ENCODE results near the gene CD8B. TPM values are rescaled to one million over a fixed set of nuclear protein-coding genes. Genes with fewer than 3 reads are reported as not detected.

The CD8B gene
- total RNA-seq, 4 donors from 2014 or later, result 0.97 to 5.5 (median 3.9) TPM; not detected in 1

DNA sequence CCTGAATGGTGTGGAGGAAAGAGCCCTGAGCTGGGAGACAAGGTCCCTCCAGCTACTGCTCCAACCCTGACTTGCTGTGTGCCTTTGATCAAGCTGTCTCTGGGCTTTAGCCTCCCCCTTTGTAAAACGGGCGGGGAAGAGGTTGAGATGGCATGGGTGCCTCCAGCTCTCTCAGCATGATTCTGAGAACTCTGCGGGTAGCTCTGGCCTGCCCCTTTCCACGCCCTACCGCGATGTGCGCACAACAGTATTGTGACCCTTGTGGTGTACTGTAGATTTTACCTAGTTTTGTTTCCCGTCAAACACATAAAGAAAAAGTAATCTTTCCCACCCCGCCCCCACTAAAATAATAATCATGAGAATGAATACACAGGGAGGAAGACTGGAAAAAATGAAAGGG, 76.2 kb downstream of the CD8B start:
- DNase-seq, result no peak
- Histone ChIP-seq H3K36me3 (no peaks in the 10 kb centered on the region), H3K27ac (peak overlapping the region in 1 of 4 donors; percentile 55), H3K4me1 (peaks cover 13 to 24% (median 17%) of the 10 kb centered on the region in 3 donors), H3K27me3 (peaks cover 9 to 49% (median 15%) of the 10 kb centered on the region in 4 donors), H3K4me3 (no peak overlapping the region), H3K9me3 (no peaks in the 10 kb centered on the region)
- TF ChIP-seq POLR2A (IDR thresholded peaks at IDR 0.05), result no peak
- TF ChIP-seq, protein P1, sequence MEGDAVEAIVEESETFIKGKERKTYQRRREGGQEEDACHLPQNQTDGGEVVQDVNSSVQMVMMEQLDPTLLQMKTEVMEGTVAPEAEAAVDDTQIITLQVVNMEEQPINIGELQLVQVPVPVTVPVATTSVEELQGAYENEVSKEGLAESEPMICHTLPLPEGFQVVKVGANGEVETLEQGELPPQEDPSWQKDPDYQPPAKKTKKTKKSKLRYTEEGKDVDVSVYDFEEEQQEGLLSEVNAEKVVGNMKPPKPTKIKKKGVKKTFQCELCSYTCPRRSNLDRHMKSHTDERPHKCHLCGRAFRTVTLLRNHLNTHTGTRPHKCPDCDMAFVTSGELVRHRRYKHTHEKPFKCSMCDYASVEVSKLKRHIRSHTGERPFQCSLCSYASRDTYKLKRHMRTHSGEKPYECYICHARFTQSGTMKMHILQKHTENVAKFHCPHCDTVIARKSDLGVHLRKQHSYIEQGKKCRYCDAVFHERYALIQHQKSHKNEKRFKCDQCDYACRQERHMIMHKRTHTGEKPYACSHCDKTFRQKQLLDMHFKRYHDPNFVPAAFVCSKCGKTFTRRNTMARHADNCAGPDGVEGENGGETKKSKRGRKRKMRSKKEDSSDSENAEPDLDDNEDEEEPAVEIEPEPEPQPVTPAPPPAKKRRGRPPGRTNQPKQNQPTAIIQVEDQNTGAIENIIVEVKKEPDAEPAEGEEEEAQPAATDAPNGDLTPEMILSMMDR (IDR thresholded peaks at IDR 0.05), result no peak
- intact Hi-C loops (cut with DNase I), result no loop called here
- 77 to 88% methylated on average over 4 to 9 of the region's 9 CpGs for WGBS, 2 donors

DNA sequence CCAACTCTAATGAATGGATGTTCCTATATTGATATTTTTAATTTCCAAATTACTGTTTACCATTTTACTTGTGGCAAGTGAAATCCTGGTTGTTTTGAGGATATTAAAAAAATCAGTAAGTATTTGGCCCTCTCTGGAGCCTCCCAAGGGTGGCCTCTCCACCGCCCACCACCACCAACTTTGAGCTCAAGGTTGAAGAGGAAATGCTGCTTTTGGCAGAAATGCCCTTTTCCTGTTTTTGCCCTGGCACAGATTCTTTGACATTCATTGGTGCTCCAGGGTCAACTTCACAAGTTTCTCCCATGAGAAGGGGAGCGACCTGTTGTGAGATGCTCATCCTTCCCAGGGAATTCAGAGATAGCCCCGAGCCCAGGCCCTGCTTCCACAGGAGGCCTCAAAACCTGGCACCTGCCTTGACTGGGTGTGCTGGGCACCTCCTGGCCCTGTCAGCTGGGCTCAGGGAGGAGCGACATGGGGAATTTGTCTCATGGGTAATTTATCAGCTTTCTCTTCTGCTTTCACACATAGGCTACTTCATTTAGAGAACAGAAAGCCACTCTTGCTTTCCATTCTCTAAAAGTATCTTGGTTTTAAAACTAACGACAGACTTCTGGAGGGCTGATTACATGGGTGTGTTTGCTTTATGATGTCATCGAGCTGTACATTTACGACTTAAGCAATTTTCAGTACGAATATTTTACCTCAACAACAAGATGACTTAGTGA, 77.9 kb downstream of the CD8B start:
- Histone ChIP-seq H3K27me3 (peaks cover 0 to 32% (median 1%) of the 10 kb centered on the region in 4 donors), H3K4me3 (no peak overlapping the region), H3K27ac (no peak overlapping the region), H3K36me3 (no peaks in the 10 kb centered on the region), H3K9me3 (no peaks in the 10 kb centered on the region), H3K4me1 (peaks cover under 1 to 8% (median 2%) of the 10 kb centered on the region in 3 donors)
- intact Hi-C loops (cut with DNase I), result no loop called here
- TF ChIP-seq, protein P1 (IDR thresholded peaks at IDR 0.05), result no peak
- TF ChIP-seq POLR2A (IDR thresholded peaks at IDR 0.05), result no peak
- 61 to 65% methylated on average over 7 to 8 of the region's 8 CpGs for WGBS, 2 donors
- no peak for DNase-seq

DNA sequence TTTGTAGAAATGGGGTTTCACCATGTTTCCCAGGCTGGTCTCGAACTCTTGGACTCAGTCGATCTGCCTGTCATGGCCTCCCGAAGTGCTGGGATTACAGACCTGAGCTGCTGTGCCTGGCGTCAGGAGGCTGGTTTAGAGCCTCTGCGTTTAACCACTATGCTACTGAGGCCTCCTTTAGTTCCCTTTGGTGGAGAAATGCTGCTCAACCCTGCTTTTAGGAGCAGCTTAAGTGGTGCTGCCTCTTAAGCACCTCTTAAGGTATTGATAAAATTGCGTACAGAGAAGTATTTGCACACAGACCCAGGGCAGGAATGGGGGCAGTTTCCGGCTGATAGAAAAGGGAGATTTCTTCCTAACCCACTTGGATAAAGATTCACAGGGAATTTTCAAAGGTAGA, 78.9 kb downstream of the CD8B start:
- intact Hi-C loops (cut with DNase I), result no loop called here
- no peak for DNase-seq
- no peak for TF ChIP-seq POLR2A (IDR thresholded peaks at IDR 0.05)
- TF ChIP-seq, protein P1 (IDR thresholded peaks at IDR 0.05), result no peak
- WGBS, 2 donors, result 85 to 91% methylated on average over 7 of the region's 7 CpGs
- Histone ChIP-seq H3K27ac (no peak overlapping the region), H3K4me1 (no peaks in the 10 kb centered on the region), H3K36me3 (peaks cover 0 to 5% (median 0%) of the 10 kb centered on the region in 3 donors), H3K9me3 (no peaks in the 10 kb centered on the region), H3K27me3 (peaks cover 0 to 22% (median 0%) of the 10 kb centered on the region in 4 donors), H3K4me3 (no peak overlapping the region)

DNA sequence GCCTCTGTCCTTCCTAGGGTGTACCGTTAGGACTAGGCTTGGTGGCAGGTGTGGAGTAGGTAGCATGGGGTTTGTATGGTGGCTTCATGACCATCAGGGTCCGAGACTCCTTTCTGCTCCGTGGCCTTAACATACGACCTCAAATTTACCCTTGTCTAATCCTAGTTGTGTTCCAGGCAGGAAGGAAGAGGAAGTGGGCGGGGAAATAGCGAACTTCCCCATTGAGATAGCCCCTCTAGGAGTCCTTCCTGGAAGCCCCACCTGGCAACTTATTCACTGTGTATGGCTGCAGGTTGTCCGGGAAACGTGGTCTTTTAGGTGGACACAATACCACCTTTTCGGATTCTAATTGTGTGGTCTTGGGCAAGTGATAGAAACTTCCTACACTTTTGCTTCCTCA, 80.3 kb downstream of the CD8B start:
- peaks cover 0 to 11% (median 0%) of the 10 kb centered on the region in 4 donors for H3K27me3 ChIP-seq
- no peaks in the 10 kb centered on the region for H3K9me3 ChIP-seq
- no peak overlapping the region for H3K4me3 ChIP-seq
- no peak for TF ChIP-seq POLR2A (IDR thresholded peaks at IDR 0.05)
- TF ChIP-seq, protein P1 (IDR thresholded peaks at IDR 0.05), result no peak
- WGBS, 2 donors, result 69 to 74% methylated on average over 9 of the region's 9 CpGs
- H3K4me1 ChIP-seq, result no peaks in the 10 kb centered on the region
- peaks cover 0 to 19% (median 0%) of the 10 kb centered on the region in 3 donors for H3K36me3 ChIP-seq
- H3K27ac ChIP-seq, result no peak overlapping the region
- DNase-seq, result no peak
- intact Hi-C loops (cut with DNase I), result no loop called here

DNA sequence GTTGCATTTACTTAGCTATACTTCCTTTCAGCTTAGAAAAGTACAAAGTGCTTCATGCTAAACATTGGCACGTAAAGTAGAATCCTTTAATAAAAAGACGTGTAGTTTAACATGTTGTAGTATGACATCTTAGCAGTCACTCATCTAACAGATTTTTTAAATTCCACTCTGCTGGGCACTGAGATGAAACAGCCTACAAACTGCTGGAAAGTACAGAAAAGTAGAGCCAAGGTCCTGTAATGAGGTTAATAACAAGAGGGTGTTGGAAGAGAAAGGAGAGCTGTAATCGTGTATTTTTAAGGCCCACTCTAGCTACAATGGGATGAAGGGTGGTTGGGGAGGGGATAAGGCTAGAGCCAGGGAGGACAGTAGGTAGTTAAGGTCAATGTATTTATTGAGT, 81.7 kb downstream of the CD8B start:
- TF ChIP-seq, protein P1 (IDR thresholded peaks at IDR 0.05), result no peak
- TF ChIP-seq POLR2A (IDR thresholded peaks at IDR 0.05), result no peak
- Histone ChIP-seq H3K9me3 (no peaks in the 10 kb centered on the region), H3K27me3 (no peaks in the 10 kb centered on the region), H3K27ac (no peak overlapping the region), H3K4me3 (no peak overlapping the region), H3K36me3 (peaks cover 0 to 33% (median 7%) of the 10 kb centered on the region in 3 donors), H3K4me1 (no peaks in the 10 kb centered on the region)
- 73 to 76% methylated on average over 3 of the region's 3 CpGs for WGBS, 2 donors
- intact Hi-C loops (cut with DNase I), result no loop called here
- no peak for DNase-seq

Measured in esophagus squamous epithelium (tissue), 5 donors.